RWPE1 (cell line): ENCODE data around the gene PLCG1.

Source experiments
- CTCF ChIA-PET: fragments of 350-600 bp; sonication (Branson Sonifier 250); formaldehyde crosslinking; extraction: SDS; loops from one replicate; lab custom pipeline; 2021; lab: Yijun Ruan, JAX
- POLR2A ChIA-PET: fragments of 400-600 bp; formaldehyde crosslinking; extraction: SDS; loops from one replicate; lab custom pipeline; 2020; ENCODE audit warnings: antibody characterized with exemption; ENCODE audit not compliant: low non-redundant PET; lab: Yijun Ruan, JAX
- DNase-seq: peaks from one replicate; pipeline ENCODE4 v3.0.0; 2012; ENCODE audit warnings: low spot score
- H3K27ac ChIP-seq: fragments of 450-650 bp; 2 replicates; pipeline ENCODE4 v1.5.1; 2017
- CTCF ChIP-seq: fragments of 450-650 bp; conservative IDR thresholded peaks from 2 replicates; pipeline ENCODE4 v1.5.1; 2017; ENCODE audit warnings: low read depth, mild to moderate bottlenecking

PLCG1 gene

DNA sequence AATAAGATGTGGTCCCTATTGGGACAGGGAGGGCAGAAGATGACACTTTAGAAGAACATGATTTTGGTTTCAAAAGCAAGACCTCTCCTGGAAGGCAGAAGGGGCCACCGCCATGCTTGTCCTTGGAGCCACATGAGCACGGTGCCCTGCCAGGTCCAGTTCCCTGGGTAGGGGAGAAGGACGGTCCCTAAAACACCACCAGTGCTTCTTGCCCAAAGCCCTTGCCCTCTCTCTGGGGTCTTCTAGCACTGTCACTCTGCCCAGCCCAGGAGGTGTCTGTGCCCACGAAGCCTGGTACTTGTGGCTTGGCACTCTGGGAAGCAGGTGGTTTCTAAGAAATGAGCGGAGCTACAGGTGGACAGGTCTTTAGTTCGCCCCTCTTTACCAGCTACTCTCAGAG lies 46.0 kb downstream of the PLCG1 start:
- POLR2A ChIA-PET = no interaction called here
- TF ChIP-seq CTCF = no peak
- H3K27ac ChIP-seq = no peak overlapping the region
- DNase-seq = no peak
- CTCF ChIA-PET = interaction anchor here (0.6 to 2.1 kb wide), 3 partner anchors 10 to 112 kb away, joined by 4 to 10 read pairs (median 5); no protein-coding TSS in a partner anchor

- ChIA-PET CTCF (interaction anchor here (0.6 kb wide), 2 partner anchors 53 to 113 kb away, joined by 4 to 5 read pairs; no protein-coding TSS in a partner anchor), POLR2A (no interaction called here)
- no peak for DNase-seq
- no peak overlapping the region for H3K27ac ChIP-seq
- TF ChIP-seq CTCF = no peak
These were observed 46.5 kb downstream of the PLCG1 start for GRCh38 chr20:41183831-41184230.

- H3K27ac ChIP-seq = peak overlapping the region; percentile 8
- DNase-seq = no peak
- TF ChIP-seq CTCF = no peak
- ChIA-PET POLR2A (no interaction called here), CTCF (interaction anchor here (1.3 kb wide), 1 partner anchor 13 kb away, joined by 3 read pairs; no protein-coding TSS in a partner anchor)
These were observed 47.8 kb downstream of the PLCG1 start for GRCh38 chr20:41185013-41185757.

GRCh38 chr20:41187668-41188067 lies 50.3 kb downstream of the PLCG1 start:
- ChIA-PET POLR2A (no interaction called here), CTCF (interaction anchor here (0.6 to 1.5 kb wide), 5 partner anchors 15 to 367 kb away, joined by 3 to 6 read pairs (median 3); partner anchors contain the start of gene LPIN3)
- no peak for TF ChIP-seq CTCF
- no peak for DNase-seq
- no peak overlapping the region for H3K27ac ChIP-seq

DNA sequence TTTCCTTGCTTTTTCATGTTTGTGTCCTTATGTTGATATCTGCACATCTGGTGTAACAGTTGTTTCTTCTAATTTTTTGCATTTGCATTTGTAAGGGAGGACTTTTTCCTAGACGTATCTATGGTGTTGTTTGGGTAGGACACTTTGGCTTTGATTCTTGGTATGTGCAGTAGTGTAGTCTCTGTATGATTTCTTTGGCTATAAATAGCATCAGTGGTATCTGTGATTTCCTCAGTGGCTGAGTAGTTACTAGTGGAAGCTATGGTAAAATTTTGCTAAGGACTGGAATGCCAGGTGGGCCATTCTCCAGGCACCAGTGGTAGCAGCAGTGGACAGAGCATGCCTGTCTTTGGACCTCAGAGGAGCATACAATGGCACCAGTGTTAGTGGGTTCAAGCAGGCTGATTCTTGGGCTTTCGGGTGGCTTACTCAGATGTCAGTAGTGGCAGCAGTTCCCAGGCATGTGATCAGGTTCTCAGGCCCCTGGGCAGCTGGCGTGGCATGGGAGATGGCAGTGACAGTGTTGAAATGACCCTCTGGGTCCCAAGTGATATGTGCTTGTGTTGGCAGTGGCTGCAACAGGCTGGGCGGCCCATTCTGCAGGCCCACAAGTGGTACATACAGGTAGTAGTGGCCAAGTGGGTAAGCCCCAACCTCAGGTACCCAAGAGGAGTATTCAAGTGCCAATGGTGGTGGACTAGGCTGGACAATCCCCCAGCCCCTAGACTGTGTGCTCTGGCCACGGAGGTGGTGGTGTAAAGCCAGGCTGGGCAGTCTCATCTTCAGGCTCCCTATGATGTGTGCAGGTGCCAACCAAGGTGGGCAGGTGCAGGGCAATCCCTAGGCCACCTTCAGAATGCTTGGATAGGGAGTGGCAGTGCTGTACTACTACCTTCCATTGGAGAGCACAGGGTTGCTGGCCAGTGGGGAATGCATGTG lies 54.5 kb downstream of the PLCG1 start:
- DNase-seq = no peak
- ChIA-PET CTCF (interaction anchor here (1.1 kb wide), 1 partner anchor 19 kb away, joined by 3 read pairs; no protein-coding TSS in a partner anchor), POLR2A (no interaction called here)
- TF ChIP-seq CTCF = no peak
- no peak overlapping the region for H3K27ac ChIP-seq

GRCh38 chr20:41192575-41192974 lies 55.2 kb downstream of the PLCG1 start:
- no peak for DNase-seq
- no peak for TF ChIP-seq CTCF
- CTCF ChIA-PET = no interaction called here
- POLR2A ChIA-PET = no interaction called here
- H3K27ac ChIP-seq = no peak overlapping the region
